SK-N-MC (cell line): ENCODE results near the gene TEAD1.

Experiments
- DNase-seq: peaks from one replicate; pipeline ENCODE4 v3.0.0-alpha.2; 2011; ENCODE audit warnings: low read depth, low spot score
- H3K27ac ChIP-seq: fragments of 200-600 bp; sonication (generic); 2 replicates; pipeline ENCODE4 v1.5.1; 2016; ENCODE audit warnings: mixed run types
- H3K36me3 ChIP-seq: fragments of 200-600 bp; sonication (generic); 2 replicates; pipeline ENCODE4 v1.6.1; 2017; ENCODE audit warnings: antibody characterized with exemption, low read length, mixed read lengths; ENCODE audit not compliant: insufficient read depth
- H3K4me3 ChIP-seq: fragments of 200-600 bp; sonication (generic); 2 replicates; pipeline ENCODE4 v1.5.1; 2016
- H3K9ac ChIP-seq: fragments of 200-600 bp; sonication (generic); 2 replicates; pipeline ENCODE4 v1.8.0; 2017; ENCODE audit warnings: mixed run types, mixed read lengths; ENCODE audit not compliant: insufficient read length
- H3K9me3 ChIP-seq: fragments of 200-600 bp; sonication (generic); 2 replicates; pipeline ENCODE4 v1.6.1; 2017; ENCODE audit warnings: low read depth, mild to moderate bottlenecking, antibody characterized with exemption, low read length, moderate library complexity, mixed read lengths
- EZH2 ChIP-seq: fragments of 200-600 bp; sonication (generic); IDR thresholded peaks from one replicate; pipeline ENCODE4 v1.6.1; 2017; ENCODE audit warnings: antibody characterized with exemption
- FOXP2 ChIP-seq: optimal IDR thresholded peaks from 2 replicates; pipeline ENCODE3; 2011; ENCODE audit warnings: mild to moderate bottlenecking, moderate library complexity; ENCODE audit not compliant: insufficient read depth; ENCODE audit errors: extremely low read length, control extremely low read depth
- POLR2AphosphoS5 ChIP-seq: IDR thresholded peaks from 2 replicates; pipeline ENCODE4 v1.6.1; 2012; ENCODE audit warnings: mild to moderate bottlenecking, low read depth, low read length, borderline replicate concordance

TEAD1 gene

GRCh38 chr11:12692229-12693075 is 18.2 kb downstream of the TEAD1 start:
- H3K27ac ChIP-seq, result no peak overlapping the region
- no peaks in the 10 kb centered on the region for H3K9me3 ChIP-seq
- DNase-seq, result no peak
- H3K4me3 ChIP-seq, result no peak overlapping the region; the same call in 1 of the 2 replicates
- no peak for TF ChIP-seq POLR2AphosphoS5
- no peak for TF ChIP-seq EZH2
- no peak for TF ChIP-seq FOXP2
- no peaks in the 10 kb centered on the region for H3K36me3 ChIP-seq
- H3K9ac ChIP-seq, result no peak overlapping the region

- TF ChIP-seq POLR2AphosphoS5 (no peak), EZH2 (no peak), FOXP2 (no peak)
- H3K9ac ChIP-seq, result no peak overlapping the region
- H3K4me3 ChIP-seq, result peak overlapping the region; percentile 60
- H3K27ac ChIP-seq, result peak overlapping the region; percentile 54; the same call in 1 of the 2 replicates
- DNase-seq, result no peak
- H3K9me3 ChIP-seq, result no peaks in the 10 kb centered on the region
- H3K36me3 ChIP-seq, result no peaks in the 10 kb centered on the region
Observed at GRCh38 chr11:12693094-12693478, 18.9 kb downstream of the TEAD1 start.

DNA sequence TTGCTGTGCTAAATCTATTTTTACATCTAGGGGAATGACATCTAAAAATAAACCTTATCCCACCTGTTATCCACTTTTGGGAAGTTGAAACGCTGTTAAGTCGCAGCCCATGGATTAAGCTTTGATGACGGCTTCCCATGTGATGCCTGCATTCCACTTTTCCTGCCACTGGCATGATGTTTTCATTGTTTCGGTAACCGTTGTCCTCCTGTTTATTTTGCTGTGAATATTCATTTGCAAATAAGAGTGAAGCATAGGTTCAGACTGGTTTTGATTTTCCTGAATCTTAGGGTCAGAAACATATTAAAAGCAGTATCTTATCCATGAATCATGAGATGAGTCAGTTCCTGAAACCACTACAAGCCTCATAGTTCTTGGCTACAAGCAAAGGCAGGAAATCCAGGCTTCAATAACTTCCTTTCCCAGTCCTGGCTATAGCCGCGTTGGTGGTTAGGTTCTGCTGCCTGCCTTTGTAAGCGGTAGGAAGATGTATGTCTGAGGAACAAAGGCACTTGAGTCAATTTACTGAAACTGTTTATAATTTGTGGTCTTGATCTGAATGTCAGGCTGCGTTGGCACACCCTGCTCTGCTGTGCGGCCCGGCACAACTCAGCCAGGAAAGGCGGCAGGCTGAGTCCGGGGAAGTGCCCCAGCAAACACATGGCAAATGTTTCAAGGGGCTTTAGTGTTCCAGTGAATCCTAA is 19.4 kb downstream of the TEAD1 start:
- peak; percentile 74 for DNase-seq
- Histone ChIP-seq H3K9ac (peak overlapping the region; percentile 22), H3K27ac (peak overlapping the region; percentile 54)

DNA sequence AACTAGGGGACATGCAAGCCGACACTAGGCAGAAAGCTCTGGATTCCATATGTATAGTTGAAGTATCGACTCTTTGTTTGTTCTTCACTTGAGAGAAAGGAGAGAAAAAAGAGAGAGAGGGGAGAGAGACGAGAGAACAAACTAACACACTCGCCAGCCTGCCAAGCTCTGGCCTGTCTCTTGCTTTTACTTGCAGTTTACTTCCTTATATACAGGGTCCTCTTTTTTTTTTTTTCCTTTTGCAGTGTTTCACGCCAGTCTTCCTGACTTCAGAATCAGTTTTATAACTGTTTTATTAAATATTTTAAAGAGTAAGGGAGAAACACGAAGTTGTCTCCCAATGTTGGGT is 19.9 kb downstream of the TEAD1 start:
- DNase-seq, result no peak
- H3K9ac ChIP-seq, result peak overlapping the region; percentile 22
- H3K27ac ChIP-seq, result peak overlapping the region; percentile 54
- H3K36me3 ChIP-seq, result no peaks in the 10 kb centered on the region
- no peaks in the 10 kb centered on the region for H3K9me3 ChIP-seq
- H3K4me3 ChIP-seq, result peak overlapping the region; percentile 60
- TF ChIP-seq POLR2AphosphoS5 (no peak), FOXP2 (no peak), EZH2 (no peak)

More for the DNA sequence above, 19.4 kb downstream of the TEAD1 start:
- TF ChIP-seq POLR2AphosphoS5 (no peak; the same call in 1 of the 2 replicates), FOXP2 (no peak), EZH2 (no peak)
- H3K36me3 ChIP-seq, result no peaks in the 10 kb centered on the region
- H3K4me3 ChIP-seq, result peak overlapping the region; percentile 60
- H3K9me3 ChIP-seq, result no peaks in the 10 kb centered on the region

DNA sequence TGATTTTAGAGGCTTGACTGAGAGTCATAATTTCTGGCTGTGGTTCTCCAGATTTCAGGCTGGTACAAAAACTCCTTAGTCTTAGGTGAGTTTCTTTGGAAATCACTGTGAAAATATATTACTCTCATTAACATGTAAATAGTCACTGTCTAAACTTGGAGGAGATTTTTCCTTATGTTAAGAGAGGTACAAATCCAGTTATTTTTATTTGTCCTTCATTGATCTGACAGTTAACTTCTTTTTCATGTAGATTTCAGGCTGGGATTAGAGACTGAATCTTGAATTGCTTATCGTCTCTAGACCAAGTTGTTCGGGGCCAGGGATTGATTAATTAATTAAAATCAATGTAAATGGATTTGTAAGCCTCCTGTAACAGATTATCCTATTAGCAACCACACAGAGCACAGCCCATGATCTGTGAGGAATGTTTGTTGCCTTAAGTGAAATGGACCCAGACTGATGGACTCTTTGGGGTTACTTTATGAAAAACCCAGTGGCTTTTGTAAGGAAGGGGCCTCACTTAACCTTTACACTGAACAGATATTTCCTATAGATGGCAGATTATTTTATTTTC is 21.1 kb downstream of the TEAD1 start:
- no peaks in the 10 kb centered on the region for H3K36me3 ChIP-seq
- no peak overlapping the region for H3K9ac ChIP-seq
- TF ChIP-seq FOXP2 (no peak), POLR2AphosphoS5 (no peak), EZH2 (no peak)
- H3K4me3 ChIP-seq, result no peak overlapping the region
- no peak overlapping the region for H3K27ac ChIP-seq
- DNase-seq, result no peak
- no peaks in the 10 kb centered on the region for H3K9me3 ChIP-seq

- no peak overlapping the region for H3K27ac ChIP-seq
Observed at GRCh38 chr11:12695873-12696272, 21.7 kb downstream of the TEAD1 start.

GRCh38 chr11:12696911-12697581 is 22.8 kb downstream of the TEAD1 start:
- Histone ChIP-seq H3K9me3 (no peaks in the 10 kb centered on the region), H3K36me3 (no peaks in the 10 kb centered on the region), H3K4me3 (no peak overlapping the region), H3K9ac (no peak overlapping the region), H3K27ac (no peak overlapping the region)
- DNase-seq, result no peak
- no peak for TF ChIP-seq EZH2
- no peak for TF ChIP-seq FOXP2
- TF ChIP-seq POLR2AphosphoS5, result no peak

More at GRCh38 chr11:12695873-12696272, 21.7 kb downstream of the TEAD1 start:
- Histone ChIP-seq H3K36me3 (no peaks in the 10 kb centered on the region), H3K9ac (no peak overlapping the region), H3K9me3 (no peaks in the 10 kb centered on the region), H3K4me3 (no peak overlapping the region)
- TF ChIP-seq FOXP2 (no peak), EZH2 (no peak), POLR2AphosphoS5 (no peak)
- no peak for DNase-seq

- no peak overlapping the region for H3K4me3 ChIP-seq
- no peak for TF ChIP-seq FOXP2
- no peak for TF ChIP-seq EZH2
- TF ChIP-seq POLR2AphosphoS5, result no peak
Observed at GRCh38 chr11:12698048-12698447, 23.8 kb downstream of the TEAD1 start.

More at GRCh38 chr11:12698048-12698447, 23.8 kb downstream of the TEAD1 start:
- H3K9ac ChIP-seq, result no peak overlapping the region
- DNase-seq, result no peak
- H3K36me3 ChIP-seq, result no peaks in the 10 kb centered on the region
- no peak overlapping the region for H3K27ac ChIP-seq
- no peaks in the 10 kb centered on the region for H3K9me3 ChIP-seq
